Activated CD4-positive, alpha-beta memory T cell treated with anti-CD3 and anti-CD28 coated beads for 36 hours (primary cell): ENCODE measurements around the gene BCL2L13. TPM values are rescaled to one million over a fixed set of nuclear protein-coding genes. Genes with fewer than 3 reads are reported as not detected.
A peak's percentile ranks its signal among the peaks of the same experiment; 100 is the strongest.
"Not testable (repeated sequence)": the region's sequence is repeated elsewhere in the genome, so short reads cannot be mapped to it uniquely, and the experiment has no call there.

ENCODE experiments used
- CTCF ChIA-PET: fragments of 350-600 bp; sonication (Branson Sonifier 250); formaldehyde crosslinking; loops from one replicate; lab custom pipeline; 2021; ENCODE audit warnings: antibody characterized with exemption, inconsistent platforms; lab: Charles Lee
- POLR2A ChIA-PET: fragments of 350-600 bp; sonication (Branson Sonifier 250); formaldehyde crosslinking; loops from one replicate; lab custom pipeline; 2021; ENCODE audit warnings: antibody characterized with exemption; lab: Charles Lee
- DNase-seq: peaks from one replicate; pipeline ENCODE4 v3.0.0-alpha.2; 2020
- H3K27ac Mint-ChIP-seq: one replicate; pipeline ENCODE4 v1.8.0; 2021; ENCODE audit warnings: mixed read lengths
- H3K27me3 Mint-ChIP-seq: one replicate; pipeline ENCODE4 v1.8.0; 2021; ENCODE audit warnings: mixed read lengths
- H3K36me3 Mint-ChIP-seq: one replicate; pipeline ENCODE4 v1.8.0; 2021; ENCODE audit warnings: mixed read lengths
- H3K4me1 Mint-ChIP-seq: one replicate; pipeline ENCODE4 v1.8.0; 2021; ENCODE audit warnings: low read depth, mixed read lengths
- H3K4me3 Mint-ChIP-seq: one replicate; pipeline ENCODE4 v1.8.0; 2021; ENCODE audit warnings: mild to moderate bottlenecking, mixed read lengths
- H3K9me3 Mint-ChIP-seq: one replicate; pipeline ENCODE4 v1.8.0; 2021; ENCODE audit warnings: mixed read lengths
- intact Hi-C: fragments of 100-400 bp; cut with micrococcal nuclease; formaldehyde crosslinking; loops from one replicate; pipeline ENCODE4 v1.15.1; 2023
- total RNA-seq, 2 experiments: library from RNA; stranded (reverse); gene quantifications; one replicate each; pipeline ENCODE4 v1.2.3, GENCODE V29; 2021

BCL2L13 gene
- total RNA-seq, 2 experiments from 2014 or later = 34.5 to 36.2 TPM

DNA sequence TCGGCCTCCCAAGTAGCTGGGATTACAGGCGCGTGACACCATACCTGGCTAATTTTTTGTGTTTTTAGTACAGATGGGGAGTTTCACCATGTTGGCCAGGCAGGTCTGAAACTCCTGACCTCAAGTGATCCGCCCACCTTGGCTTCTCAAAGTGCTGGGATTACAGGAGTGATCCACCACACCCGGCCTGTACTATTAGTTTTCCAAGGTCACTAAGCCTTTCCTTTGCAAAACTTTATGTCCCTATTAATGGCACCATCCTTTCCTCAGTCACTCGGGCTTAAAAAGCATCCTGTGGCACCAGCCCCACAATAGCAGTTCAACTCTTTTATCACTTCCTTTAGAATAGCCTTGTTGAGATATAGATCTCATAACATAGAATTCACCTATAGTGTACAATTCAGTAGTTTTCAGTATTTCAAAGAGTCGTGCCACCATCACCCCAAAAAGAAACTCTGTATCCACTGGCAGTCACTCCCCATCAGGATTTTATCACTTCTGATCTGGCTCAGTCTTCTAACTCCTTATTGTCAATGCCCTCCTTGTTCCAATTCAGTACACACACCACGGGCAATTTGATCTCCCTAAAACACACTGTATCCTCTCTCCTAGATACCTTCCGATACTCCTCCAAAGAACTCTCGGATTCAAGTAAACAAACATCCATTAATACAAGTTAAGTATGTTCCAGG is 921 bp upstream of the BCL2L13 start:
- no peak for DNase-seq
- CTCF ChIA-PET = no interaction called here
- H3K27ac Mint-ChIP-seq = peak overlapping the region; percentile 89
- no peaks in the 10 kb centered on the region for H3K9me3 Mint-ChIP-seq
- peaks cover 10% of the 10 kb centered on the region for H3K36me3 Mint-ChIP-seq
- peaks cover 18% of the 10 kb centered on the region for H3K4me1 Mint-ChIP-seq
- intact Hi-C loops = loop anchor here (1.0 to 5.0 kb wide), 3 partner anchors 9 to 440 kb away; partner anchors contain the start of genes ATP6V1E1 and PEX26
- H3K27me3 Mint-ChIP-seq = no peaks in the 10 kb centered on the region
- H3K4me3 Mint-ChIP-seq = peak overlapping the region; percentile 87
- POLR2A ChIA-PET = no interaction called here

DNA sequence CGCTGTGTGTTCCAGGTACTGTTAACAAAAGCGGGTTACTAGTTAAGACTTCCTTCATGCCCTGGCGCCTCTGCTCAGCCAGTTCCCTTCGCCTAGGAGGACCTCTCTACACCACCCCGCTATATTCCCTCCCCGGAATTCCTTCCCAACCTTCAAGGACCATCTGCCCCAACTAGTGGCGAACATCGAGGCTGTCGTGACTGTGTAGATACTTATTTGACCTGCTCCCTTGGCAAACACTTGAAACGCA is 450 bp upstream of the BCL2L13 start:
- Mint-ChIP-seq H3K9me3 (no peaks in the 10 kb centered on the region), H3K36me3 (peaks cover 14% of the 10 kb centered on the region), H3K4me3 (peak overlapping the region; percentile 87), H3K27ac (peak overlapping the region; percentile 89), H3K27me3 (no peaks in the 10 kb centered on the region), H3K4me1 (peaks cover 21% of the 10 kb centered on the region)
- ChIA-PET CTCF (no interaction called here), POLR2A (interaction anchor here (0.5 kb wide), 1 partner anchor 68 kb away, joined by 3 read pairs; no protein-coding TSS in a partner anchor)
- DNase-seq = no peak
- intact Hi-C loops = loop anchor here (1.0 to 5.0 kb wide), 3 partner anchors 10 to 439 kb away; partner anchors contain the start of genes ATP6V1E1 and PEX26

DNA sequence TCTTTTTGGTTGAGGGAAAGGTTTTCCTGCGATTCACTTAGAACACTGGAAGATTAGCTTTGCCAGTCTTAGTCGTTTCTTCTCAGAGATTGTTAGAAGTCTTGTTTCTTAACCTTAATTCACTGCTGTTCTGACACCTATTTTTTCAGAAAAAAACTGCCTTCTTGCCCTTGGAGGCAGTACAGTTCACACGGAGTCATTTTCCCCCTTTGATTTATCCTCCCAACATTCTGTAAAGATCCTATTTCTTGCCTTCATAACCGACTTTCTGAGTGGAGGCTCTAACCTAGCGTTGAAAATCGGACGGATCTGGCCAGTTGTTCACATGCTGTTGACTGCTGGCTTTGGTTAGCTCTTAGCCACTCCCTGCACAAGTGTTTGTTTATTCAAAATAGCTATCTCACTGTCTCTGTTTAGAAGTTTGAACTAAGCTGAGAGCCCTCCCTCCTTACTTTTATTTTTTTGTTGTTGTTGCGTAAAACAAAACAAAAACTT is 737 bp downstream of the BCL2L13 start:
- POLR2A ChIA-PET = interaction anchor here (0.6 to 1.6 kb wide), 12 partner anchors 18 to 481 kb away, joined by 3 to 6 read pairs (median 4); partner anchors contain the start of genes HDHD5 and PEX26
- no peaks in the 10 kb centered on the region for H3K9me3 Mint-ChIP-seq
- H3K4me3 Mint-ChIP-seq = peak overlapping the region; percentile 87
- H3K27me3 Mint-ChIP-seq = no peaks in the 10 kb centered on the region
- H3K36me3 Mint-ChIP-seq = peaks cover 14% of the 10 kb centered on the region
- intact Hi-C loops = loop anchor here (2.0 to 5.0 kb wide), 2 partner anchors 68 to 438 kb away; partner anchors contain the start of gene PEX26
- CTCF ChIA-PET = interaction anchor here (1.2 kb wide), 3 partner anchors 191 to 552 kb away, joined by 3 to 6 read pairs (median 3); no protein-coding TSS in a partner anchor
- no peak for DNase-seq
- H3K27ac Mint-ChIP-seq = peak overlapping the region; percentile 89
- H3K4me1 Mint-ChIP-seq = peaks cover 21% of the 10 kb centered on the region

DNA sequence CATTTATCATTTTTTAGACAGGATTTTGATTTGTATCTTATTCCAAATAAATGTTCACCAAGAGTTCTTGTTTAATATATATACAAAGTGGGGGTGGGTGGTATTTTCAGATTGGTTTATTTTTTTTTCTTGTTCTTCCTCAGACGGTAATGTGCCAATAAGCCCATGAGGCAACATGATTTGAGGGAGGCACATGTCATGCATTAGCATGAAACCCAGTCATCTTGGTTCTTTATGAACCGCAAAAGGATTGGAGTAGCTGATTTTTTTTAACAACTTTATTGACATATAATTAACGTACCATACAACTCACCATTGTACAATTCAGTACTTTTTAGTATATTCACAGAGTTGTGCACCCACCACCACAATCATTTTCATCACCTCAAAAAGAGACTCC is 2.7 kb downstream of the BCL2L13 start:
- Mint-ChIP-seq H3K4me3 (no peak overlapping the region), H3K27ac (no peak overlapping the region), H3K27me3 (no peaks in the 10 kb centered on the region), H3K36me3 (peaks cover 14% of the 10 kb centered on the region), H3K4me1 (peaks cover 21% of the 10 kb centered on the region), H3K9me3 (no peaks in the 10 kb centered on the region)
- intact Hi-C loops = no loop called here
- no peak for DNase-seq
- ChIA-PET CTCF (interaction anchor here (0.9 kb wide), 1 partner anchor 102 kb away, joined by 4 read pairs; no protein-coding TSS in a partner anchor), POLR2A (no interaction called here)

DNA sequence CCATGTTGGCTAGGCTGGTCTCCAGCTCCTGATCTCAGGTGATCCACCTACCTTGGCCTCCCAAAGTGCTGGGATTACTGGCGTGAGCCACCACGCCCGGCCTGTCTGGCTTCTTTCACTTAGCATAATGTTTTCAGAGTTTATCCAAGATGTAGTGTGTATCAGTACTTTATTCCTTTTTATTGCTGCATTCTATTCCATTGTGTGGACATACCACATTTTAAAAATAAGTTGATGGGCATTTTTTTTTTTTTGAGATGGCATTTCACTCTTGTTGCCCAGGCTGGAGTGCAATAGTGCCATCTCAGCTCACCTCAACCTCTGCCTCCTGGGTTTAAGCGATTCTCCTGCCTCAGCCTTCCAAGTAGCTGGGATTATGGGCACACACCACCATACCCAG is 3.8 kb downstream of the BCL2L13 start:
- DNase-seq, POLR2A ChIA-PET, H3K27ac Mint-ChIP-seq, H3K9me3 Mint-ChIP-seq, CTCF ChIA-PET, intact Hi-C loops, H3K4me3 Mint-ChIP-seq, H3K27me3 Mint-ChIP-seq: not testable (repeated sequence)
- Mint-ChIP-seq H3K4me1 (peaks cover 22% of the 10 kb centered on the region), H3K36me3 (peaks cover 15% of the 10 kb centered on the region)

DNA sequence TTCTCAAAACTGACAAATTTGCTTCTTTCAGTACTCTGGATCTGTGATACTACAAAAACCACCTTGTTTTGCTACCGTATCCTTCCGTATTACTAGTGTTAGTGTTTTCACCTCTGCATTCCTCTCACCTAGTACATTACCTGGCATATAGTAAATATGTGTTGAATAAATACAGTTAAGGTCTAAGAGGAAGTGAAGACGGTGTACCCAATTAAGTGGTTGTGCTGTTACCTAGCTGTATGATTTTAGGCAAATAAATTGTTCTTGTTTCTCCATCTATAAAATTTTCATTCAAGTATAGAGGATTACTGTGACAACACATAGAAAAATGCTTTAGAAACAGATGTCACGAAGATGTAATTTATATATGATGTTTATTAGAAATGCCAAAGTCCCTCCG is 8.9 kb downstream of the BCL2L13 start:
- Mint-ChIP-seq H3K9me3 (no peaks in the 10 kb centered on the region), H3K27me3 (no peaks in the 10 kb centered on the region), H3K36me3 (peaks cover 6% of the 10 kb centered on the region), H3K4me1 (peaks cover 7% of the 10 kb centered on the region), H3K27ac (no peak overlapping the region), H3K4me3 (no peak overlapping the region)
- ChIA-PET CTCF (no interaction called here), POLR2A (no interaction called here)
- intact Hi-C loops = no loop called here
- DNase-seq = no peak

DNA sequence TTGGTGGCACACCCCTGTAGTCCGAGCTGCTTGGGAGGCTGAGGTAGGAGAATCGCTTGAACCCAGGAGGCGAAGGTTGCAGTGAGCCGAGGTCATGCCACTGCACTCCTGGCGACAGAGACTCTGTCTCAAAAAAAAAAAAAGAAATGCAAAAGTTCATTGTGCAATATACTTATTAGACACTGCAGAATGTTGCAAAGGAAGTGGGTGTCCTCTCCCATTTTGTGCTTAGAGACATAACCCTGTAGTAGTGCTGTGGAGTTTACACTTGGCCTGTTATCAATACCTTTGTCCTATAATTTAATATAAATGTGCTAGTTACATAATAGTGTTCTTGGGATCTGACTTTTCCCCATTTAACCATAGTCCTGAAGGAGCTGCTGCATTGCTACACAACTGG is 9.4 kb downstream of the BCL2L13 start:
- Mint-ChIP-seq H3K4me3 (no peak overlapping the region), H3K27ac (no peak overlapping the region), H3K27me3 (no peaks in the 10 kb centered on the region), H3K36me3 (peaks cover 3% of the 10 kb centered on the region), H3K4me1 (peaks cover 5% of the 10 kb centered on the region), H3K9me3 (no peaks in the 10 kb centered on the region)
- ChIA-PET CTCF (no interaction called here), POLR2A (no interaction called here)
- DNase-seq = no peak
- intact Hi-C loops = no loop called here

DNA sequence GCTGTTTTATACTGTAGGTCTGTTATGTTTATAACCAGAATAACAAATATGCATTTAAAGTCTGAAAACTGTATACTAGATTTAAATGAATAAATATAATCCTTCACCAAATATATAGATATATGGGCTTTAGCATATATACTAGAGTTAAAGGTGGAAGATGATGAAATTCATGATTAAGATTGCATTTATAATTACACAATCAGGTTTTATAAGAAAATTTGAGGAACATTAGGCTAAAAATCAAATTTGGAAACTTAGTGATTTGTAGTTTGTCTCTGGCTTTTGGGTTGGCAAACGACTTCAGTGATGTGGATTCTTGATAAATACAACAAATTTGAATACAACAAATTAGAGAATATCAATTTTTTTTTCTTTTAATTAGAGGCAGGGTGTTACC is 10.0 kb downstream of the BCL2L13 start:
- H3K27me3 Mint-ChIP-seq = no peaks in the 10 kb centered on the region
- H3K4me1 Mint-ChIP-seq = peaks cover 5% of the 10 kb centered on the region
- ChIA-PET POLR2A (interaction anchor here (0.6 kb wide), 1 partner anchor 8 kb away, joined by 3 read pairs; no protein-coding TSS in a partner anchor), CTCF (no interaction called here)
- intact Hi-C loops = no loop called here
- H3K36me3 Mint-ChIP-seq = peaks cover 2% of the 10 kb centered on the region
- H3K27ac Mint-ChIP-seq = no peak overlapping the region
- no peaks in the 10 kb centered on the region for H3K9me3 Mint-ChIP-seq
- no peak overlapping the region for H3K4me3 Mint-ChIP-seq
- DNase-seq = no peak

DNA sequence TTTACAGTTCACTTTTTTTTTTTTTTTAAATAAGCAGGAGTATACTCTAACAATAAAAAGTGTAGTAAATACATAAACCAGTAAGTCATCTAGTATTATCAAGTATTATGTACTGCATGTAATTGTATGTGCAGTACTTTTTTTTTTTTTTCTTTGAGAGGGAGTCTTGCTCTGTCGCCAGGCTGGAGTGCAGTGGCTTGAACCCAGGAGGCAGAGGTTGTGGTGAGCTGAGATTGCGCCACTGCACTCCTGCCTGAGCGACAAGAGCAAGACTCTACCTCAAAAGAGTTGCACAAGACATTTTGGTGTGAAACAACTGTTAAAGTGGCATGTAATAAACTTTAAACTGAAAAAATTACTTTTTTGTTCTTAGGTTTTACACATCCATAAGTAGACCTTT is 16.7 kb downstream of the BCL2L13 start:
- intact Hi-C loops = no loop called here
- no peak overlapping the region for H3K4me3 Mint-ChIP-seq
- H3K9me3 Mint-ChIP-seq = no peaks in the 10 kb centered on the region
- CTCF ChIA-PET = no interaction called here
- no peak for DNase-seq
- no peak overlapping the region for H3K27ac Mint-ChIP-seq
- no peaks in the 10 kb centered on the region for H3K4me1 Mint-ChIP-seq
- H3K36me3 Mint-ChIP-seq = peaks cover 6% of the 10 kb centered on the region
- no peaks in the 10 kb centered on the region for H3K27me3 Mint-ChIP-seq
- POLR2A ChIA-PET = no interaction called here

DNA sequence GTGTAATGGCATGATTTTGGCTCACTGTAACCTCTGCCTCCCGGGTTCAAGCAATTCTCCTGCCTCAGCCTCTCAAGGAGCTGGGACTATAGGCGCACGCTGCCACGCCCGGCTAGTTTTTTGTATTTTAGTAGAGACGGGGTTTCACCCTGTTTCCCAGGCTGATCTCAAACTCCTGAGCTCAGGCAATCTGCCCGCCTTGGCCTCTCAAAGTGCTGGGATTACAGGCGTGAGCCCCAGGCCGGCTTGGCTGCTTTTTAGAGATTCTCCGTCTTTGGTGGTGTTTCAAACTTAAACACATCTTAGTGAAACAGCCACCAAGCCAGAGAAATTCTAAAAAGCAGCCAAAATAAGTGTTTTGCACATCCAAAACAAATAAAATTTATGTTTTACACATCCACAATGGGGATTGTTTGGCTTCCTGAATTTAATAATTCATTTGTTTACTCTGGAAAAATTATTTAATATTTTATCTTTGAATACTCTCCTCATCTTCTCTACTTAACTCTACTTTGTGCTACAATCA is 18.4 kb downstream of the BCL2L13 start:
- DNase-seq = no peak
- CTCF ChIA-PET = interaction anchor here (0.6 kb wide), 1 partner anchor 97 kb away, joined by 4 read pairs; no protein-coding TSS in a partner anchor
- H3K4me1 Mint-ChIP-seq = no peaks in the 10 kb centered on the region
- POLR2A ChIA-PET = no interaction called here
- no peak overlapping the region for H3K27ac Mint-ChIP-seq
- H3K36me3 Mint-ChIP-seq = peaks cover 7% of the 10 kb centered on the region
- no peaks in the 10 kb centered on the region for H3K9me3 Mint-ChIP-seq
- no peak overlapping the region for H3K4me3 Mint-ChIP-seq
- H3K27me3 Mint-ChIP-seq = no peaks in the 10 kb centered on the region
- intact Hi-C loops = no loop called here

DNA sequence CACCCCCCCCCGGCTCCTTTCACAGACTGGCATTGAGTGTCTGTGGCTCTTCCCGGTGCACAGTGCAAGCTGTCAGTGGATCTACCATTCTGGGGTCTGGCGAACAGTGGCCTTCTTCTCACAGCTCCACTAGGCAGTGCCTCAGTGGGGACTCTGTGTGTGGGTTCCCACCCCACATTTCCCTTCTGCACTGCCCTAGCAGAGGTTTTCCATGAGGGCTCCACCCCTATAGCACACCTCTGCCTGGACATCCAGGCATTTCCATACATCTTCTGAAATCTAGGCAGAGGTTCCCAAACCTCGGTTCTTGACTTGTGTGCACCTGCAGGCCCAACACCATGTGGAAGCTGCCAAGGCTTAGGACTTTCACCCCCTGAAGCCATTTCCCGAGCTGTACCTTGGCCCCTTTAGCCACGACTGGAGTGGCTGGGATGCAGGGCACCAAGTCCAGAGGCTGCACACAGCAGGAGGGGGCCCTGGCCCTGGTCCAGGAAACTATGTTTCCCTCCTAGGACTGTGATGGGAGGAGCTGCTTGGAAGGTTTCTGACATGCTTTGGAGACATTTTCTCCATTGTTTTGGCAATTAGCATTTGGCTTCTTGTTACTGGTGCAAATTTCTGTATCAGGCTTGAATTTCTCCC is 26.0 kb downstream of the BCL2L13 start:
- no peaks in the 10 kb centered on the region for H3K27me3 Mint-ChIP-seq
- ChIA-PET POLR2A (no interaction called here), CTCF (interaction anchor here (1.0 kb wide), 1 partner anchor 78 kb away, joined by 5 read pairs; no protein-coding TSS in a partner anchor)
- DNase-seq = no peak
- intact Hi-C loops = no loop called here
- H3K4me3 Mint-ChIP-seq = no peak overlapping the region
- H3K36me3 Mint-ChIP-seq = peaks cover 25% of the 10 kb centered on the region
- peaks cover 3% of the 10 kb centered on the region for H3K9me3 Mint-ChIP-seq
- H3K27ac Mint-ChIP-seq = no peak overlapping the region
- H3K4me1 Mint-ChIP-seq = peaks cover 9% of the 10 kb centered on the region

DNA sequence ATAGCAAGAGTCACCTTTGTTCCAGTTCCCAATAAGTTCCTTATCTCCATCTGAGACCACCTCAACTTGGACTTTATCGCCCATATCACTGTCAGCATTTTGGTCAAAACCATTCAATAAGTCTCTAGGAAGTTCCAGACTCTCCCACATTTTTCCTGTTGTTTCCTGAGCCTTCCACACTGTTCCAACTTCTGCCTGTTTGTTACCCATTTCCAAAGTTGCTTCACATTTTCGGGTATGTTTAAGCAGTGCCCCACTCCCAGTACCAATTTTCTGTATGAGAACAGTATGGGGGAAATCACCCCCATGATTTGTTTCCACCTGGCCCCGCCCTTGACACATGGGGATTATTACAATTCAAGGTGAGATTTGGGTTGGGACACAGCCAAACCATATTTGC is 26.7 kb downstream of the BCL2L13 start:
- Mint-ChIP-seq H3K27ac (no peak overlapping the region), H3K27me3 (no peaks in the 10 kb centered on the region), H3K36me3 (peaks cover 27% of the 10 kb centered on the region), H3K4me1 (peaks cover 9% of the 10 kb centered on the region), H3K9me3 (peaks cover 3% of the 10 kb centered on the region), H3K4me3 (no peak overlapping the region)
- DNase-seq = no peak
- ChIA-PET POLR2A (no interaction called here), CTCF (interaction anchor here (1.0 kb wide), 1 partner anchor 77 kb away, joined by 5 read pairs; no protein-coding TSS in a partner anchor)
- intact Hi-C loops = no loop called here
